Ishikawa (cell line): ENCODE results near the gene NOP14.
A peak's percentile ranks its signal among the peaks of the same experiment; 100 is the strongest.

Source experiments
- CEBPB ChIP-seq: IDR thresholded peaks from 2 replicates; pipeline ENCODE4 v1.6.1; 2012
- CREB1 ChIP-seq: IDR thresholded peaks from 2 replicates; pipeline ENCODE4 v1.6.1; 2012; ENCODE audit warnings: low read depth
- EGR1 ChIP-seq: IDR thresholded peaks from 2 replicates; pipeline ENCODE4 v1.6.1; 2012
- EP300 ChIP-seq: IDR thresholded peaks from 2 replicates; pipeline ENCODE4 v1.6.1; 2012; ENCODE audit warnings: borderline replicate concordance
- FOXM1 ChIP-seq: IDR thresholded peaks from 2 replicates; pipeline ENCODE4 v1.6.1; 2012; ENCODE audit warnings: low read depth, borderline replicate concordance
- MAX ChIP-seq: IDR thresholded peaks from 2 replicates; pipeline ENCODE4 v1.6.1; 2012
- NFIC ChIP-seq: IDR thresholded peaks from 2 replicates; pipeline ENCODE4 v1.6.1; 2012
- RAD21 ChIP-seq: IDR thresholded peaks from 2 replicates; pipeline ENCODE4 v1.6.1; 2012; ENCODE audit warnings: low read depth
- REST ChIP-seq: IDR thresholded peaks from 2 replicates; pipeline ENCODE4 v1.6.1; 2012; ENCODE audit warnings: low read depth, mild to moderate bottlenecking
- TAF1 ChIP-seq: IDR thresholded peaks from 2 replicates; pipeline ENCODE4 v1.6.1; 2012; ENCODE audit warnings: low read depth, mild to moderate bottlenecking
- TCF12 ChIP-seq: IDR thresholded peaks from 2 replicates; pipeline ENCODE4 v1.6.1; 2012; ENCODE audit warnings: low read depth
- TEAD4 ChIP-seq: IDR thresholded peaks from 2 replicates; pipeline ENCODE4 v1.6.1; 2012
- USF1 ChIP-seq: IDR thresholded peaks from 2 replicates; pipeline ENCODE4 v1.6.1; 2012
- YY1 ChIP-seq: IDR thresholded peaks from 2 replicates; pipeline ENCODE4 v1.6.1; 2012; ENCODE audit warnings: low read depth
- ZBTB7A ChIP-seq: IDR thresholded peaks from 2 replicates; pipeline ENCODE4 v1.6.1; 2012; ENCODE audit warnings: low read depth

Gene NOP14

GRCh38 chr4:2925931-2926860 is 37.0 kb downstream of the NOP14 start:
- TF ChIP-seq YY1: no peak

GRCh38 chr4:2925496-2925895 is 37.7 kb downstream of the NOP14 start:
- no peak for TF ChIP-seq TEAD4
- TF ChIP-seq EGR1: no peak
- TF ChIP-seq TAF1: no peak
- TF ChIP-seq YY1: no peak
- no peak for TF ChIP-seq USF1
- TF ChIP-seq REST: no peak

- TF ChIP-seq TEAD4: 0 out of 2 replicates have a peak, but pooled peaks have one; percentile 20
- TF ChIP-seq TCF12: no peak
- TF ChIP-seq TAF1: no peak
- peak; percentile 56 for TF ChIP-seq NFIC
- TF ChIP-seq USF1: peak; percentile 37; the same call in 1 of the 2 replicates
Observed at GRCh38 chr4:2924765-2925301, 38.4 kb downstream of the NOP14 start.

- TF ChIP-seq TCF12 (no peak), REST (no peak), ZBTB7A (no peak), CREB1 (no peak), FOXM1 (no peak), EGR1 (no peak), YY1 (no peak), USF1 (no peak), CEBPB (no peak), TEAD4 (no peak), EP300 (no peak), RAD21 (no peak), TAF1 (no peak), NFIC (no peak), MAX (no peak)
Observed at GRCh38 chr4:2924286-2924685, 38.9 kb downstream of the NOP14 start.

GRCh38 chr4:2923668-2924173 is 39.5 kb downstream of the NOP14 start:
- TF ChIP-seq EP300: no peak
- no peak for TF ChIP-seq ZBTB7A
- no peak for TF ChIP-seq NFIC
- TF ChIP-seq RAD21: no peak
- no peak for TF ChIP-seq TAF1
- no peak for TF ChIP-seq TCF12
- TF ChIP-seq USF1: no peak
- no peak for TF ChIP-seq FOXM1
